K562 (cell line): ENCODE results near the gene ZKSCAN5. TPM values are rescaled to one million over a fixed set of nuclear protein-coding genes. Genes with fewer than 3 reads are reported as not detected.
A peak's percentile ranks its signal among the peaks of the same experiment; 100 is the strongest.

Experiments used
- ATF7 ChIP-seq: fragments of 450-650 bp; IDR thresholded peaks from 2 replicates; pipeline ENCODE4 v1.7.1; 2014; ENCODE audit warnings: mild to moderate bottlenecking, moderate library complexity
- CREB1 ChIP-seq, 2 experiments: sonication (generic) in 1 of 2; formaldehyde crosslinking in 1 of 2; IDR thresholded peaks; 2 replicates each; pipeline versions ENCODE4 v1.6.1 to v1.8.0; 2012 to 2022; ENCODE audit warnings: inconsistent platforms in 1 of 2, mild to moderate bottlenecking in 1 of 2, missing genetic modification reagents in 1 of 2, moderate library complexity in 1 of 2
- FIP1L1 ChIP-seq: fragments of 200-400 bp; formaldehyde crosslinking; IDR thresholded peaks from 2 replicates; pipeline ENCODE4 v1.6.1; 2018; ENCODE audit warnings: mild to moderate bottlenecking, low read depth, low read length; ENCODE audit not compliant: poor library complexity, severe bottlenecking
- FOXA3 ChIP-seq, 2 experiments: fragments of 450-650 bp in 1 of 2; sonication (generic) in 1 of 2; formaldehyde crosslinking; IDR thresholded peaks in 1 of 2; conservative IDR thresholded peaks in 1 of 2; 2 replicates each; pipeline versions ENCODE4 v1.4.0 to v1.8.0; 2020 to 2022; ENCODE audit warnings: mild to moderate bottlenecking in 2 of 2, missing genetic modification reagents in 1 of 2
- L3MBTL2 ChIP-seq: fragments of 450-650 bp; IDR thresholded peaks from 2 replicates; pipeline ENCODE4 v1.6.1; 2016; ENCODE audit warnings: mild to moderate bottlenecking, moderate library complexity
- MCM3 ChIP-seq: fragments of 450-650 bp; IDR thresholded peaks from 2 replicates; pipeline ENCODE4 v1.6.1; 2016
- RFX7 ChIP-seq: fragments of 250-450 bp; sonication (Bioruptor Pico); IDR thresholded peaks from 2 replicates; pipeline ENCODE4 v1.5.1; 2021; ENCODE audit warnings: mild to moderate bottlenecking
- STAG1 ChIP-seq: sonication (generic); formaldehyde crosslinking; IDR thresholded peaks from 2 replicates; pipeline ENCODE4 v1.5.0; 2020; ENCODE audit warnings: missing genetic modification reagents, borderline replicate concordance
- ZEB2 ChIP-seq: fragments of 450-650 bp; IDR thresholded peaks from 2 replicates; pipeline ENCODE4 v1.6.1; 2016
- ZFPM2 ChIP-seq: fragments of 250-450 bp; sonication (Bioruptor Pico); IDR thresholded peaks from 2 replicates; pipeline ENCODE4 v1.5.1; 2022; ENCODE audit warnings: mild to moderate bottlenecking
- ZNF584 ChIP-seq: fragments of 200-800 bp; sonication (Bioruptor generic); IDR thresholded peaks from 2 replicates; pipeline ENCODE4 v1.6.1; 2016; ENCODE audit warnings: low read depth, mild to moderate bottlenecking, missing genetic modification characterization, missing compliant biosample characterization
- ZNF586 ChIP-seq: fragments of 450-650 bp; formaldehyde crosslinking; conservative IDR thresholded peaks from 2 replicates; pipeline ENCODE4 v1.4.0; 2020; ENCODE audit warnings: mild to moderate bottlenecking, moderate library complexity
- polyA plus RNA-seq, 8 experiments: library from polyadenylated mRNA; depleted of rRNA in 4 of 8; stranded (reverse) in 5 of 8; unstranded in 3 of 8; fragments of >200 nt; fragmentation: Nextera tagmentation in 2 of 8; fragmentation: Illumina TruSeq in 1 of 8; extraction: Ambion mirVana in 2 of 8; extraction: Trizol in 1 of 8; gene quantifications; 2 replicates each; pipeline versions ENCODE4 v1.2.1 to v1.2.3, GENCODE V29; 2011 to 2014; ENCODE audit warnings: inconsistent platforms in 1 of 8, missing spikeins in 1 of 8
- total RNA-seq, 7 experiments: library from RNA; depleted of rRNA in 6 of 7; stranded (reverse); fragments of >200 nt in 6 of 7; fragmentation: Illumina TruSeq in 2 of 7; extraction: Trizol in 2 of 7; gene quantifications; 2 replicates each; pipeline versions ENCODE4 v1.2.1 to v1.2.3, GENCODE V29; 2011 to 2021; ENCODE audit warnings: low replicate concordance in 1 of 7
- TF ChIP-seq, protein P1 (sequence below): IDR thresholded peaks from 2 replicates; pipeline ENCODE4 v1.6.1; 2014; ENCODE audit warnings: antibody characterized with exemption
- TF ChIP-seq, protein P2 (sequence below), 2 experiments: fragments of 450-650 bp; IDR thresholded peaks; 2 replicates each; pipeline ENCODE4 v1.6.1; 2016; ENCODE audit warnings: mild to moderate bottlenecking in 2 of 2, borderline replicate concordance in 1 of 2, low read depth in 1 of 2, moderate library complexity in 1 of 2
- TF ChIP-seq, protein P3 (sequence below): fragments of 200-800 bp; sonication (Bioruptor generic); IDR thresholded peaks from 2 replicates; pipeline ENCODE4 v1.6.1; 2017; ENCODE audit warnings: missing genetic modification characterization, missing compliant biosample characterization

The ZKSCAN5 gene
- total and polyA plus RNA-seq, 9 of the 15 experiments (the other 6 are each of a cell fraction or from before 2014, with no cell fraction given) = 4.2 to 19.0 (median 15.0) TPM

DNA sequence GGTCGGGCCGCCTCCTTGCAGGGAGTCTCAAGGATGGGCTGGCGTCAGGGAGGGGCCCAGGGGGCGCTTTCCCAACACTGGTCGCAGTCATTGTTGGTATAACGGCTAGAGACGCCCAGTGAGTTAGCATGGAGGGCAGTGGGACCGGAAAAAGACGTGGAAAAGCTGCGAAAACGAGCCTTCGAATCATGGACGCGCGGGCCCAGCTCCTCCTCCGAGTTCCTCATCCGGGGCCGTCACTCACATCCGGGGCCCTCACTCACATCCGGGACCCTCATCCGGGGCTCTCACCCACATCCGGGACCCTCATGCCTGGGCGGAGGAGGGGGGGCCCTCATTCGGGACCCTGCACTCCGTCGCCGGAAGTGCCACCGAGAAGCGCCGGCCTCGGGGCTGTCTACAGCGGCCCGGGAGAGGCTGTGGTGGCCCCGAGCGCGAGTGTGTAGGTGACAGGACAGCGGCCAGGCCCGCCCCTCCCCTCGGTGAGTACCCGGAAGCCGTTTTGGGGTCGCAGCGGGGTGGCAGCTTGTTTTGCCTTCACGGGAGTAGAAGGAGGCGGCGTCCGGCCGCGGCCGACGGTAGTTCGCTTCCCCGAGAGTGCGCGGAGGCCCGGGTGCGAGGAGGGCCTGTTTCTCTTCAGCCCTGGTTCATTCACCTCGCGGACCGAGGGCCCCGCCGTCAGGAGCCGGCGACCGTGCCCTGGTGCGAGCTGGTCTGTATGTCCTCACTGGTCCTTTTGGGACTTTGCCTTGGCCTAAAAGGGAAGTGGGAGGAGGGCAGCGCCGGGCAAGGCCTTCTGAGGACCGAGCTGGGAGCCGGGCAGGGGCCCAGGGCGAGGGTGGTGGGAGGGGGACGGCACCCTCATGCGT lies 54.1 kb downstream of the ZKSCAN5 start, which contains the start of gene ZNF655 (continued):
- TF ChIP-seq, protein P1, sequence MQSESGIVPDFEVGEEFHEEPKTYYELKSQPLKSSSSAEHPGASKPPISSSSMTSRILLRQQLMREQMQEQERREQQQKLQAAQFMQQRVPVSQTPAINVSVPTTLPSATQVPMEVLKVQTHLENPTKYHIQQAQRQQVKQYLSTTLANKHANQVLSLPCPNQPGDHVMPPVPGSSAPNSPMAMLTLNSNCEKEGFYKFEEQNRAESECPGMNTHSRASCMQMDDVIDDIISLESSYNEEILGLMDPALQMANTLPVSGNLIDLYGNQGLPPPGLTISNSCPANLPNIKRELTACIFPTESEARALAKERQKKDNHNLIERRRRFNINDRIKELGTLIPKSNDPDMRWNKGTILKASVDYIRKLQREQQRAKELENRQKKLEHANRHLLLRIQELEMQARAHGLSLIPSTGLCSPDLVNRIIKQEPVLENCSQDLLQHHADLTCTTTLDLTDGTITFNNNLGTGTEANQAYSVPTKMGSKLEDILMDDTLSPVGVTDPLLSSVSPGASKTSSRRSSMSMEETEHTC = peak; percentile 18; the same call in 1 of the 2 replicates
- peak; percentile 72 for TF ChIP-seq ATF7
- TF ChIP-seq ZNF586 (CRISPR knock-in tag) = no peak
- peak; percentile 34 for TF ChIP-seq CREB1 (IDR thresholded peaks at IDR 0.05)
- TF ChIP-seq CREB1 (CRISPR knock-in tag; IDR thresholded peaks at IDR 0.05) = peak; percentile 67
- no peak for TF ChIP-seq RFX7
- TF ChIP-seq, protein P2, sequence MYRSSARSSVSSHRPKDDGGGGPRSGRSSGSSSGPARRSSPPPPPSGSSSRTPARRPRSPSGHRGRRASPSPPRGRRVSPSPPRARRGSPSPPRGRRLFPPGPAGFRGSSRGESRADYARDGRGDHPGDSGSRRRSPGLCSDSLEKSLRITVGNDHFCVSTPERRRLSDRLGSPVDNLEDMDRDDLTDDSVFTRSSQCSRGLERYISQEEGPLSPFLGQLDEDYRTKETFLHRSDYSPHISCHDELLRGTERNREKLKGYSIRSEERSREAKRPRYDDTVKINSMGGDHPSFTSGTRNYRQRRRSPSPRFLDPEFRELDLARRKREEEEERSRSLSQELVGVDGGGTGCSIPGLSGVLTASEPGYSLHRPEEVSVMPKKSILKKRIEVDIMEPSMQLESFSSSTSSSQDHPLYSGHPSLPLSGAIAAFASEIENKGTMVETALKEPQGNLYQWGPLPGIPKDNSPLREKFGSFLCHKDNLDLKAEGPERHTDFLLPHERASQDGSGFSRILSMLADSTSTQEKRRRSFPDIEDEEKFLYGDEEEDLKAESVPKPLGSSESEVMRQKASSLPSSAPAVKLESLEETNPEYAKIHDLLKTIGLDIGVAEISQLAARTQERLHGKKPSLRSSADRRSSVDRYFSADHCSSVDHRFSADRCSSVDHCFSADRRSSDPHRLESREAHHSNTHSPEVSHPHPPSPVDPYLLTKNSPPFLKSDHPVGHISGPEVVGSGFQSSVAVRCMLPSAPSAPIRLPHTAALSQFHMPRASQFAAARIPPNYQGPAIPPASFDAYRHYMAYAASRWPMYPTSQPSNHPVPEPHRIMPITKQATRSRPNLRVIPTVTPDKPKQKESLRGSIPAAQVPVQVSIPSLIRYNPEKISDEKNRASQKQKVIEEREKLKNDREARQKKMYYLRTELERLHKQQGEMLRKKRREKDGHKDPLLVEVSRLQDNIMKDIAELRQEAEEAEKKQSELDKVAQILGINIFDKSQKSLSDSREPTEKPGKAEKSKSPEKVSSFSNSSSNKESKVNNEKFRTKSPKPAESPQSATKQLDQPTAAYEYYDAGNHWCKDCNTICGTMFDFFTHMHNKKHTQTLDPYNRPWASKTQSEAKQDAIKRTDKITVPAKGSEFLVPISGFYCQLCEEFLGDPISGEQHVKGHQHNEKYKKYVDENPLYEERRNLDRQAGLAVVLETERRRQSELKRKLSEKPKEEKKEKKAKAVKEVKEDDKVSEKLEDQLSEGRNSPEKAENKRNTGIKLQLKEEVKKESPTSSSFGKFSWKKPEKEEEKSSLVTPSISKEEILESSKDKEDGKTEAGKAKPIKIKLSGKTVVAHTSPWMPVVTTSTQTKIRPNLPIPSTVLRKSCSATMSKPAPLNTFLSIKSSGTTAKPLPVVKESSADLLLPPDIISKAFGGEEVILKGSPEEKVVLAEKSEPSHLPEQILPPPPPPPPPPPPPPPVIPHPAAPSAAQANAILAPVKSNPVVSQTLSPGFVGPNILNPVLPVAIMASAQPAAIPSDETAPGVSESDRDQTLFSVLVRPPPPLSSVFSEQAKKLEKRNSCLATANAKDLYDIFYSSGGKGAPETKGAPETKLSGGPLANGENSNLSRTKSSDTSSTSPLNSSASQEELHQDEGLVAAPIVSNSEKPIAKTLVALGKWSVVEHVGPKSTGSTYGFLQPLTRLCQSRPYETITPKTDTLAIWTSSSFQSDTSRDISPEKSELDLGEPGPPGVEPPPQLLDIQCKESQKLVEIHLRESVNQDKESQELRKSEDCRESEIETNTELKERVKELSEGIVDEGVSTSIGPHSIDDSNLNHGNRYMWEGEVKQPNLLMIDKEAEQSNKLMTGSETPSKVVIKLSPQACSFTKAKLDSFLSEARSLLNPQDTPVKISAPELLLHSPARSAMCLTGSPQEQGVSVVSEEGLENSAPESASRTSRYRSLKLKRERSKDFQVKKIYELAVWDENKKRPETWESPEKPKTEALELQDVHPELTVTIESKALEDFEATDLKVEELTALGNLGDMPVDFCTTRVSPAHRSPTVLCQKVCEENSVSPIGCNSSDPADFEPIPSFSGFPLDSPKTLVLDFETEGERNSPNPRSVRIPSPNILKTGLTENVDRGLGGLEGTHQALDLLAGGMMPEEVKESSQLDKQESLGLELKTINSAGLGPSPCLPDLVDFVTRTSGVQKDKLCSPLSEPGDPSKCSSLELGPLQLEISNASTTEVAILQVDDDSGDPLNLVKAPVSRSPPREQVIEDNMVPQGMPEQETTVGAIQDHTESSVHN (IDR thresholded peaks at IDR 0.05; ENCODE audit: borderline replicate concordance in 1 of 2, low read depth in 1 of 2) = peak in 1 of 2 experiments; percentile 90; a peak in 1 of 4 replicates
- no peak for TF ChIP-seq MCM3
- TF ChIP-seq FOXA3 (CRISPR knock-in tag; conservative IDR thresholded peaks at IDR 0.05 in 1 of 2, IDR thresholded peaks at IDR 0.05 in 1 of 2) = peak in 1 of 2 experiments; percentile 18; a peak in 1 of 4 replicates
- TF ChIP-seq, protein P3, sequence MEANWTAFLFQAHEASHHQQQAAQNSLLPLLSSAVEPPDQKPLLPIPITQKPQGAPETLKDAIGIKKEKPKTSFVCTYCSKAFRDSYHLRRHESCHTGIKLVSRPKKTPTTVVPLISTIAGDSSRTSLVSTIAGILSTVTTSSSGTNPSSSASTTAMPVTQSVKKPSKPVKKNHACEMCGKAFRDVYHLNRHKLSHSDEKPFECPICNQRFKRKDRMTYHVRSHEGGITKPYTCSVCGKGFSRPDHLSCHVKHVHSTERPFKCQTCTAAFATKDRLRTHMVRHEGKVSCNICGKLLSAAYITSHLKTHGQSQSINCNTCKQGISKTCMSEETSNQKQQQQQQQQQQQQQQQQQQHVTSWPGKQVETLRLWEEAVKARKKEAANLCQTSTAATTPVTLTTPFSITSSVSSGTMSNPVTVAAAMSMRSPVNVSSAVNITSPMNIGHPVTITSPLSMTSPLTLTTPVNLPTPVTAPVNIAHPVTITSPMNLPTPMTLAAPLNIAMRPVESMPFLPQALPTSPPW (CRISPR knock-in tag) = peak; percentile 100
- TF ChIP-seq STAG1 (CRISPR knock-in tag) = peak; percentile 33; the same call in 1 of the 2 replicates
- TF ChIP-seq ZNF584 (CRISPR knock-in tag) = peak; percentile 57; the same call in 1 of the 2 replicates
- TF ChIP-seq ZFPM2 (CRISPR knock-in tag) = no peak
- peak; percentile 94 for TF ChIP-seq L3MBTL2
- TF ChIP-seq FIP1L1 = peak; percentile 86
- 0 out of 2 replicates have a peak, but pooled peaks have one; percentile 20 for TF ChIP-seq ZEB2
